Memory B cell (primary cell): ENCODE measurements around the gene C4orf17.
"Not testable (repeated sequence)": the region's sequence is repeated elsewhere in the genome, so short reads cannot be mapped to it uniquely, and the experiment has no call there.

ENCODE experiments used
- ATAC-seq: fragments of 150-1000 bp; cut with Tn5 transposase; 2 replicates; pipeline ENCODE4 v1.10.0; 2021; ENCODE audit warnings: low read depth, mild to moderate bottlenecking, moderate library complexity
- DNase-seq, 2 donors: peaks; one replicate each; pipeline ENCODE4 v3.0.0; 2022; ENCODE audit warnings: low spot score in 2 of 2
- H3K27ac Mint-ChIP-seq: one replicate; pipeline ENCODE4 v1.8.0; 2022; ENCODE audit warnings: mild to moderate bottlenecking, moderate library complexity, mixed read lengths
- H3K27me3 Mint-ChIP-seq: one replicate; pipeline ENCODE4 v1.8.0; 2022; ENCODE audit warnings: mixed read lengths
- H3K36me3 Mint-ChIP-seq: one replicate; pipeline ENCODE4 v1.8.0; 2022; ENCODE audit warnings: mild to moderate bottlenecking, mixed read lengths
- H3K4me1 Mint-ChIP-seq: one replicate; pipeline ENCODE4 v1.8.0; 2022; ENCODE audit warnings: mixed read lengths
- H3K4me3 Mint-ChIP-seq: one replicate; pipeline ENCODE4 v1.8.0; 2022; ENCODE audit warnings: mild to moderate bottlenecking, moderate library complexity, mixed read lengths
- H3K9me3 Mint-ChIP-seq: one replicate; pipeline ENCODE4 v1.8.0; 2022; ENCODE audit warnings: mixed read lengths

C4orf17 gene

GRCh38 chr4:99506781-99507180, 4.0 kb upstream of the C4orf17 start:
- H3K4me3 Mint-ChIP-seq = no peak overlapping the region
- H3K4me1 Mint-ChIP-seq = no peaks in the 10 kb centered on the region
- H3K27me3 Mint-ChIP-seq = peaks cover 4% of the 10 kb centered on the region
- H3K9me3 Mint-ChIP-seq = no peaks in the 10 kb centered on the region
- H3K27ac Mint-ChIP-seq = no peak overlapping the region
- DNase-seq (no peak), ATAC-seq (no peak)
- H3K36me3 Mint-ChIP-seq = no peaks in the 10 kb centered on the region

GRCh38 chr4:99507349-99507748, 3.5 kb upstream of the C4orf17 start:
- Mint-ChIP-seq H3K4me1 (no peaks in the 10 kb centered on the region), H3K27ac (no peak overlapping the region), H3K36me3 (no peaks in the 10 kb centered on the region), H3K27me3 (peaks cover 4% of the 10 kb centered on the region), H3K4me3 (no peak overlapping the region), H3K9me3 (no peaks in the 10 kb centered on the region)
- no peak for DNase-seq
- ATAC-seq = no peak

GRCh38 chr4:99507762-99508161, 3.1 kb upstream of the C4orf17 start:
- Mint-ChIP-seq H3K9me3 (no peaks in the 10 kb centered on the region), H3K27me3 (peaks cover 4% of the 10 kb centered on the region), H3K4me1 (no peaks in the 10 kb centered on the region), H3K4me3 (no peak overlapping the region), H3K36me3 (no peaks in the 10 kb centered on the region), H3K27ac (no peak overlapping the region)
- ATAC-seq (no peak), DNase-seq (no peak)

GRCh38 chr4:99518601-99519295, 7.9 kb downstream of the C4orf17 start:
- DNase-seq = no peak
- Mint-ChIP-seq H3K4me3 (no peak overlapping the region), H3K9me3 (no peaks in the 10 kb centered on the region), H3K27ac (no peak overlapping the region), H3K4me1 (no peaks in the 10 kb centered on the region), H3K27me3 (peaks cover 5% of the 10 kb centered on the region), H3K36me3 (no peaks in the 10 kb centered on the region)
- no peak for ATAC-seq

- Mint-ChIP-seq H3K4me3 (no peak overlapping the region), H3K9me3 (peaks cover 2% of the 10 kb centered on the region), H3K27ac (no peak overlapping the region), H3K4me1 (no peaks in the 10 kb centered on the region), H3K27me3 (peaks cover 7% of the 10 kb centered on the region), H3K36me3 (no peaks in the 10 kb centered on the region)
- ATAC-seq (no peak), DNase-seq (no peak)
Observed at GRCh38 chr4:99529228-99529627, 18.4 kb downstream of the C4orf17 start.

- no peak overlapping the region for H3K27ac Mint-ChIP-seq
- peaks cover 2% of the 10 kb centered on the region for H3K9me3 Mint-ChIP-seq
- DNase-seq = no peak
- no peaks in the 10 kb centered on the region for H3K36me3 Mint-ChIP-seq
- no peak for ATAC-seq
- peaks cover 7% of the 10 kb centered on the region for H3K27me3 Mint-ChIP-seq
- H3K4me3 Mint-ChIP-seq = no peak overlapping the region
- no peaks in the 10 kb centered on the region for H3K4me1 Mint-ChIP-seq
Observed at GRCh38 chr4:99529956-99530355, 19.1 kb downstream of the C4orf17 start.

GRCh38 chr4:99534699-99535098, 23.9 kb downstream of the C4orf17 start:
- DNase-seq, H3K4me1 Mint-ChIP-seq, H3K9me3 Mint-ChIP-seq, H3K36me3 Mint-ChIP-seq, H3K27ac Mint-ChIP-seq, ATAC-seq, H3K4me3 Mint-ChIP-seq: not testable (repeated sequence)
- H3K27me3 Mint-ChIP-seq = peaks cover 14% of the 10 kb centered on the region

- Mint-ChIP-seq H3K27ac (no peak overlapping the region), H3K4me1 (no peaks in the 10 kb centered on the region), H3K4me3 (no peak overlapping the region), H3K27me3 (peaks cover 11% of the 10 kb centered on the region), H3K9me3 (peaks cover 2% of the 10 kb centered on the region), H3K36me3 (no peaks in the 10 kb centered on the region)
- DNase-seq (no peak), ATAC-seq (no peak)
Observed at GRCh38 chr4:99536271-99536670, 25.4 kb downstream of the C4orf17 start.

GRCh38 chr4:99536848-99537247, 26.0 kb downstream of the C4orf17 start:
- no peak for ATAC-seq
- H3K4me1 Mint-ChIP-seq = no peaks in the 10 kb centered on the region
- H3K27ac Mint-ChIP-seq = no peak overlapping the region
- no peaks in the 10 kb centered on the region for H3K36me3 Mint-ChIP-seq
- peaks cover 13% of the 10 kb centered on the region for H3K27me3 Mint-ChIP-seq
- no peak overlapping the region for H3K4me3 Mint-ChIP-seq
- peaks cover 2% of the 10 kb centered on the region for H3K9me3 Mint-ChIP-seq
- no peak for DNase-seq

- no peak for ATAC-seq
- H3K27me3 Mint-ChIP-seq = peaks cover 11% of the 10 kb centered on the region
Observed at GRCh38 chr4:99537674-99538073, 26.9 kb downstream of the C4orf17 start.

GRCh38 chr4:99540277-99540939, 29.6 kb downstream of the C4orf17 start:
- Mint-ChIP-seq H3K9me3 (peaks cover 5% of the 10 kb centered on the region), H3K27ac (no peak overlapping the region), H3K27me3 (peaks cover 4% of the 10 kb centered on the region), H3K36me3 (no peaks in the 10 kb centered on the region), H3K4me3 (no peak overlapping the region), H3K4me1 (no peaks in the 10 kb centered on the region)
- ATAC-seq (no peak), DNase-seq (no peak)

More at GRCh38 chr4:99537674-99538073, 26.9 kb downstream of the C4orf17 start:
- no peak overlapping the region for H3K27ac Mint-ChIP-seq
- H3K4me1 Mint-ChIP-seq = no peaks in the 10 kb centered on the region
- no peak overlapping the region for H3K4me3 Mint-ChIP-seq
- no peaks in the 10 kb centered on the region for H3K36me3 Mint-ChIP-seq
- H3K9me3 Mint-ChIP-seq = peaks cover 2% of the 10 kb centered on the region
- no peak for DNase-seq

- no peaks in the 10 kb centered on the region for H3K9me3 Mint-ChIP-seq
- no peak overlapping the region for H3K4me3 Mint-ChIP-seq
- no peak for DNase-seq
- no peaks in the 10 kb centered on the region for H3K27me3 Mint-ChIP-seq
- H3K36me3 Mint-ChIP-seq = peaks cover 15% of the 10 kb centered on the region
- H3K4me1 Mint-ChIP-seq = no peaks in the 10 kb centered on the region
- no peak for ATAC-seq
- no peak overlapping the region for H3K27ac Mint-ChIP-seq
Observed at GRCh38 chr4:99552872-99553271, 42.1 kb downstream of the C4orf17 start.

- H3K27ac Mint-ChIP-seq = peak within 1 kb of the TSS; percentile 100
- H3K9me3 Mint-ChIP-seq = no peaks in the 10 kb centered on the region
- ATAC-seq (peak; percentile 82), DNase-seq (peak; percentile 86 to 89)
- H3K36me3 Mint-ChIP-seq = no peaks in the 10 kb centered on the region
- peak within 1 kb of the TSS; percentile 94 for H3K4me3 Mint-ChIP-seq
- peaks cover 4% of the 10 kb centered on the region for H3K27me3 Mint-ChIP-seq
- H3K4me1 Mint-ChIP-seq = peaks cover 7% of the 10 kb centered on the region
Observed at GRCh38 chr4:99563310-99564186, 52.7 kb downstream of the C4orf17 start, which contains the start of gene TRMT10A. TRMT10A (minus strand) TSS chr4:99564039; CDS start chr4:99559338, 4,701 bp downstream.

- no peak for DNase-seq
- H3K9me3 Mint-ChIP-seq = no peaks in the 10 kb centered on the region
- H3K27ac Mint-ChIP-seq = peak overlapping the region; percentile 60
- peak overlapping the region; percentile 14 for H3K4me3 Mint-ChIP-seq
- no peaks in the 10 kb centered on the region for H3K36me3 Mint-ChIP-seq
- H3K27me3 Mint-ChIP-seq = peaks cover 4% of the 10 kb centered on the region
- H3K4me1 Mint-ChIP-seq = peaks cover 7% of the 10 kb centered on the region
- ATAC-seq = no peak
Observed at GRCh38 chr4:99564921-99565320, 54.1 kb downstream of the C4orf17 start.
